B cell (primary cell): ENCODE data around the gene PSMD11. TPM values are rescaled to one million over a fixed set of nuclear protein-coding genes. Genes with fewer than 3 reads are reported as not detected.
A peak's percentile ranks its signal among the peaks of the same experiment; 100 is the strongest.

ENCODE experiments used
- ATAC-seq: fragments of 200-7000 bp; cut with Tn5 transposase; one replicate; pipeline ENCODE4 v1.10.0; 2021; ENCODE audit warnings: low read depth, mild to moderate bottlenecking, moderate number of reproducible peaks, moderate library complexity
- CTCF ChIA-PET: fragments of 350-600 bp; sonication (Branson Sonifier 250); formaldehyde crosslinking; loops from one replicate; lab custom pipeline; 2021; ENCODE audit warnings: antibody characterized with exemption, inconsistent platforms; lab: Charles Lee
- POLR2A ChIA-PET: fragments of 350-600 bp; sonication (Branson Sonifier 250); formaldehyde crosslinking; loops from one replicate; lab custom pipeline; 2021; ENCODE audit warnings: antibody characterized with exemption; lab: Charles Lee
- DNase-seq: peaks from one replicate; pipeline ENCODE4 v3.0.0; 2013
- H2AFZ ChIP-seq: 2 replicates; pipeline ENCODE4 v1.6.1; 2012; ENCODE audit warnings: mild to moderate bottlenecking, low read depth, low read length; ENCODE audit not compliant: insufficient read depth, poor library complexity, severe bottlenecking
- H3K27ac ChIP-seq, 2 donors: 1 replicate in 1 of 2; 2 replicates in 1 of 2; pipeline ENCODE4 v1.5.1; 2012 to 2013; ENCODE audit warnings: low read length in 2 of 2, mild to moderate bottlenecking in 2 of 2, moderate library complexity in 1 of 2
- H3K27me3 ChIP-seq, 4 experiments: fragments of 200-600 bp in 1 of 4; sonication (generic) in 1 of 4; replicated peaks in 1 of 4; 1 replicate in 2 of 4; 2 replicates in 2 of 4; pipeline versions ENCODE4 v1.6.1 to v1.7.0; 2013 to 2016; ENCODE audit warnings: low read length in 3 of 4, mild to moderate bottlenecking in 2 of 4, mixed read lengths in 1 of 4, moderate library complexity in 1 of 4; ENCODE audit not compliant: insufficient read depth in 4 of 4, control insufficient read depth in 3 of 4; ENCODE audit errors: control extremely low read depth in 1 of 4
- H3K36me3 ChIP-seq, 2 experiments: replicated peaks in 1 of 2; 1 replicate in 1 of 2; 2 replicates in 1 of 2; pipeline versions ENCODE4 v1.6.1 to v1.7.1; 2013; ENCODE audit warnings: low read length in 1 of 2; ENCODE audit not compliant: insufficient read depth in 2 of 2, control insufficient read depth in 1 of 2; ENCODE audit errors: control extremely low read depth in 1 of 2, extremely low read depth in 1 of 2
- H3K4me1 ChIP-seq, 2 donors: fragments of 200-600 bp in 1 of 2; sonication (generic) in 1 of 2; 1 replicate in 1 of 2; 2 replicates in 1 of 2; pipeline versions ENCODE4 v1.5.1 to v1.6.1; 2013 to 2017; ENCODE audit warnings: low read length in 2 of 2; ENCODE audit not compliant: control insufficient read depth in 2 of 2, insufficient read depth in 2 of 2
- H3K4me2 ChIP-seq: replicated peaks from 2 replicates; pipeline ENCODE3; 2012; ENCODE audit warnings: mild to moderate bottlenecking, low read depth, low read length; ENCODE audit not compliant: poor library complexity, severe bottlenecking
- H3K4me3 ChIP-seq, 5 experiments: fragments of 200-600 bp in 1 of 5; sonication (generic) in 1 of 5; 1 replicate in 3 of 5; 2 replicates in 2 of 5; pipeline versions ENCODE4 v1.5.1 to v1.7.0; 2011 to 2016; ENCODE audit warnings: low read length in 4 of 5, mild to moderate bottlenecking in 4 of 5, low read depth in 2 of 5, control low read depth in 1 of 5, moderate library complexity in 1 of 5; ENCODE audit not compliant: insufficient read depth in 1 of 5; ENCODE audit errors: control extremely low read depth in 1 of 5, extremely low read depth in 1 of 5
- H3K79me2 ChIP-seq: fragments of 200-600 bp; sonication (generic); one replicate; pipeline ENCODE4 v1.6.0; 2016; ENCODE audit warnings: low read length; ENCODE audit not compliant: control insufficient read depth, insufficient read depth
- H3K9ac ChIP-seq: fragments of 200-600 bp; sonication (generic); 2 replicates; pipeline ENCODE4 v1.6.1; 2017; ENCODE audit warnings: mild to moderate bottlenecking, low read length, moderate library complexity
- H3K9me3 ChIP-seq, 3 donors: one replicate each; pipeline versions ENCODE4 v1.6.1 to v1.7.1; 2013; ENCODE audit warnings: low read length in 2 of 3; ENCODE audit not compliant: control insufficient read depth in 2 of 3, insufficient read depth in 1 of 3; ENCODE audit errors: control extremely low read depth in 1 of 3
- H4K20me1 ChIP-seq: 2 replicates; pipeline ENCODE4 v1.6.0; 2012; ENCODE audit warnings: mild to moderate bottlenecking, low read length; ENCODE audit not compliant: insufficient read depth, control insufficient read depth, poor library complexity, severe bottlenecking
- H3K27ac Mint-ChIP-seq: one replicate; pipeline ENCODE4 v1.8.0; 2021; ENCODE audit warnings: mixed read lengths
- H3K27me3 Mint-ChIP-seq: one replicate; pipeline ENCODE4 v1.8.0; 2021; ENCODE audit warnings: mixed read lengths
- H3K4me1 Mint-ChIP-seq: one replicate; pipeline ENCODE4 v1.8.0; 2021; ENCODE audit warnings: mixed read lengths
- H3K4me3 Mint-ChIP-seq: one replicate; pipeline ENCODE4 v1.8.0; 2021; ENCODE audit warnings: mixed read lengths
- H3K9me3 Mint-ChIP-seq: one replicate; pipeline ENCODE4 v1.8.0; 2022; ENCODE audit warnings: mixed read lengths; ENCODE audit not compliant: insufficient read depth
- CTCF ChIP-seq: fragments of 200-600 bp; IDR thresholded peaks from one replicate; pipeline ENCODE4 v1.8.0; 2022; ENCODE audit warnings: antibody characterized with exemption, mild to moderate bottlenecking
- EZH2 ChIP-seq: IDR thresholded peaks from 2 replicates; pipeline ENCODE4 v1.6.1; 2012; ENCODE audit warnings: borderline replicate concordance, low read depth, mild to moderate bottlenecking, moderate library complexity, low read length; ENCODE audit not compliant: insufficient read depth, poor library complexity, severe bottlenecking
- WGBS: methylation state at CpG from one replicate; pipeline ENCODE4 v1.1.5; 2013; ENCODE audit warnings: missing lambda C conversion rate; ENCODE audit not compliant: insufficient coverage; 5-methylcytosine and 5-hydroxymethylcytosine counted together
- intact Hi-C: fragments of 100-400 bp; cut with micrococcal nuclease; formaldehyde crosslinking; loops from one replicate; pipeline ENCODE4 v1.10.0; 2022
- polyA plus RNA-seq: library from polyadenylated mRNA; depleted of rRNA; stranded (reverse); fragments of >200 nt; gene quantifications from 2 replicates; pipeline ENCODE4 v1.2.3, GENCODE V29; 2012
- total RNA-seq, 2 donors: library from RNA; stranded (reverse); fragments of 120-200 nt in 1 of 2; gene quantifications; 1 replicate in 1 of 2; 2 replicates in 1 of 2; pipeline versions ENCODE4 v1.2.3 to v1.2.4, GENCODE V29; 2013 to 2022

The PSMD11 gene
- total and polyA plus RNA-seq, 2 donors (not counting 1 experiment from before 2014, with no cell fraction given) = 23.8 to 73.4 TPM

- intact Hi-C loops = loop anchor here (1.0 kb wide), 1 partner anchor 147 kb away; no protein-coding TSS in a partner anchor
Measured at GRCh38 chr17:32461853-32462617, 17.7 kb downstream of the PSMD11 start.

More at GRCh38 chr17:32461853-32462617, 17.7 kb downstream of the PSMD11 start:
- no peaks in the 10 kb centered on the region for H3K27me3 Mint-ChIP-seq
- Histone ChIP-seq H3K36me3 (peaks cover 27 to 65% of the 10 kb centered on the region in 2 experiments), H3K9me3 (no peaks in the 10 kb centered on the region), H3K4me2 (no peak overlapping the region), H3K4me3 (no peak overlapping the region), H3K4me1 (peaks cover 0 to 3% of the 10 kb centered on the region in 2 donors), H4K20me1 (peaks cover 26% of the 10 kb centered on the region), H3K27me3 (no peaks in the 10 kb centered on the region), H2AFZ (no peak overlapping the region), H3K27ac (peak overlapping the region in 1 of 2 donors; percentile 25), H3K9ac (no peak overlapping the region), H3K79me2 (peaks cover 34% of the 10 kb centered on the region)
- no peak overlapping the region for H3K27ac Mint-ChIP-seq
- ChIA-PET CTCF (interaction anchor here (0.6 to 5.6 kb wide), 43 partner anchors 8 to 419 kb away, joined by 3 to 66 read pairs (median 4); partner anchors contain the start of genes CDK5R1, MYO1D and PSMD11), POLR2A (no interaction called here)
- no peak overlapping the region for H3K4me3 Mint-ChIP-seq
- TF ChIP-seq CTCF = peak; percentile 72
- no peak for TF ChIP-seq EZH2
- no peaks in the 10 kb centered on the region for H3K9me3 Mint-ChIP-seq
- no CpG with 5 or more reads among the region's 1 CpG for WGBS
- ATAC-seq = peak; percentile 80
- H3K4me1 Mint-ChIP-seq = peaks cover 7% of the 10 kb centered on the region
- peak; percentile 73 for DNase-seq
